Activated B cell treated with CpG ODN at 0.5 μM for 24 hours (primary cell): Measurements from ENCODE around the gene IRS4. TPM values are rescaled to one million over a fixed set of nuclear protein-coding genes. Genes with fewer than 3 reads are reported as not detected.

ENCODE experiments used
- ATAC-seq: fragments of 200-7000 bp; cut with Tn5 transposase; one replicate; pipeline ENCODE4 v1.10.0; 2021; ENCODE audit warnings: low read depth, mild to moderate bottlenecking, moderate library complexity
- CTCF ChIA-PET: fragments of 350-600 bp; sonication (Branson Sonifier 250); formaldehyde crosslinking; loops from one replicate; lab custom pipeline; 2021; ENCODE audit warnings: antibody characterized with exemption; lab: Charles Lee
- POLR2A ChIA-PET: fragments of 350-600 bp; sonication (Branson Sonifier 250); formaldehyde crosslinking; loops from one replicate; lab custom pipeline; 2021; ENCODE audit warnings: antibody characterized with exemption; lab: Charles Lee
- DNase-seq: peaks from one replicate; pipeline ENCODE4 v3.0.0; 2022
- H3K27ac Mint-ChIP-seq: one replicate; pipeline ENCODE4 v1.8.0; 2020; ENCODE audit warnings: mixed read lengths
- H3K27me3 Mint-ChIP-seq: one replicate; pipeline ENCODE4 v1.8.0; 2021; ENCODE audit warnings: mixed read lengths
- H3K36me3 Mint-ChIP-seq: one replicate; pipeline ENCODE4 v1.8.0; 2021; ENCODE audit warnings: low read depth, mixed read lengths
- H3K4me1 Mint-ChIP-seq: one replicate; pipeline ENCODE4 v1.8.0; 2021; ENCODE audit warnings: mixed read lengths
- H3K4me3 Mint-ChIP-seq: one replicate; pipeline ENCODE4 v1.8.0; 2020; ENCODE audit warnings: mild to moderate bottlenecking, mixed read lengths
- H3K9me3 Mint-ChIP-seq: one replicate; pipeline ENCODE4 v1.8.0; 2020; ENCODE audit warnings: mixed read lengths
- CTCF ChIP-seq: fragments of 200-600 bp; IDR thresholded peaks from one replicate; pipeline ENCODE4 v1.8.0; 2022; ENCODE audit warnings: antibody characterized with exemption, mild to moderate bottlenecking
- intact Hi-C: fragments of 100-400 bp; cut with micrococcal nuclease; formaldehyde crosslinking; loops from one replicate; pipeline ENCODE4 v1.15.1; 2024
- total RNA-seq: library from RNA; stranded (reverse); gene quantifications from 2 replicates; pipeline ENCODE4 v1.2.3, GENCODE V29; 2022

Gene IRS4
- total RNA-seq, result not detected in 2 replicates

GRCh38 chrX:108736509-108737479 is at the start of gene IRS4:
IRS4 (minus strand) TSS chrX:108736563.
- intact Hi-C loops, result no loop called here
- Mint-ChIP-seq H3K4me1 (peaks cover 4% of the 10 kb centered on the region), H3K36me3 (no peaks in the 10 kb centered on the region), H3K27me3 (peaks cover 17% of the 10 kb centered on the region), H3K4me3 (peak within 1 kb of the TSS; percentile 41), H3K27ac (no peak within 1 kb of the TSS), H3K9me3 (no peaks in the 10 kb centered on the region)
- no peak for DNase-seq
- no peak for TF ChIP-seq CTCF
- ChIA-PET POLR2A (no interaction called here), CTCF (no interaction called here)
- ATAC-seq, result no peak

GRCh38 chrX:108772549-108772948 is 36.2 kb upstream of the IRS4 start:
- H3K4me1 Mint-ChIP-seq, result no peaks in the 10 kb centered on the region
- H3K36me3 Mint-ChIP-seq, result no peaks in the 10 kb centered on the region
- no peaks in the 10 kb centered on the region for H3K27me3 Mint-ChIP-seq
- intact Hi-C loops, result no loop called here
- ATAC-seq (no peak), DNase-seq (no peak)
- ChIA-PET CTCF (no interaction called here), POLR2A (no interaction called here)
- H3K9me3 Mint-ChIP-seq, result peaks cover 2% of the 10 kb centered on the region
- no peak overlapping the region for H3K4me3 Mint-ChIP-seq
- H3K27ac Mint-ChIP-seq, result no peak overlapping the region
- no peak for TF ChIP-seq CTCF

- H3K27me3 Mint-ChIP-seq, result no peaks in the 10 kb centered on the region
- H3K4me3 Mint-ChIP-seq, result no peak overlapping the region
- CTCF ChIA-PET, result no interaction called here
- ATAC-seq (no peak), DNase-seq (no peak)
- H3K4me1 Mint-ChIP-seq, result no peaks in the 10 kb centered on the region
- intact Hi-C loops, result no loop called here
- H3K36me3 Mint-ChIP-seq, result no peaks in the 10 kb centered on the region
- POLR2A ChIA-PET, result no interaction called here
- TF ChIP-seq CTCF, result no peak
- H3K27ac Mint-ChIP-seq, result no peak overlapping the region
- H3K9me3 Mint-ChIP-seq, result no peaks in the 10 kb centered on the region
Measured at GRCh38 chrX:108763559-108763958, 27.2 kb upstream of the IRS4 start.

- peaks cover 4% of the 10 kb centered on the region for H3K4me1 Mint-ChIP-seq
- H3K27me3 Mint-ChIP-seq, result peaks cover 8% of the 10 kb centered on the region
- H3K27ac Mint-ChIP-seq, result no peak overlapping the region
- intact Hi-C loops, result no loop called here
- CTCF ChIA-PET, result no interaction called here
- ATAC-seq (no peak), DNase-seq (no peak)
- no peak for TF ChIP-seq CTCF
- H3K4me3 Mint-ChIP-seq, result no peak overlapping the region
- POLR2A ChIA-PET, result no interaction called here
- H3K9me3 Mint-ChIP-seq, result no peaks in the 10 kb centered on the region
- H3K36me3 Mint-ChIP-seq, result no peaks in the 10 kb centered on the region
Measured at GRCh38 chrX:108740299-108740774, 4.0 kb upstream of the IRS4 start.

- no peak for DNase-seq
- H3K4me3 Mint-ChIP-seq, result no peak overlapping the region
Measured at GRCh38 chrX:108737754-108738153, 1.4 kb upstream of the IRS4 start.

More at GRCh38 chrX:108737754-108738153, 1.4 kb upstream of the IRS4 start:
- TF ChIP-seq CTCF, result no peak
- Mint-ChIP-seq H3K27me3 (peaks cover 17% of the 10 kb centered on the region), H3K27ac (no peak overlapping the region), H3K36me3 (no peaks in the 10 kb centered on the region), H3K4me1 (peaks cover 4% of the 10 kb centered on the region), H3K9me3 (no peaks in the 10 kb centered on the region)
- ChIA-PET POLR2A (no interaction called here), CTCF (no interaction called here)
- intact Hi-C loops, result no loop called here
- no peak for ATAC-seq
